ENCODE data around the gene TK1. TPM values are rescaled to one million over a fixed set of nuclear protein-coding genes. Genes with fewer than 3 reads are reported as not detected.

Gene TK1
- total RNA-seq, 1 donor = 87.2 TPM

Small RNAs within 50 kb of the gene (small RNA-seq; reads per million reads assigned to genes)
- gene AC087645.1 = not detected

Other genes with a start within 250 kb of the TK1 start
- 4.3 and 6.8 TPM in 2 replicates for gene TNRC6C, start 228.3 kb downstream of the TK1 start, total RNA-seq
- 4.2 and 5.2 TPM in 2 replicates for gene TMC6, start 58.3 kb downstream of the TK1 start, total RNA-seq
- gene TMC8, start 56.3 kb downstream of the TK1 start, total RNA-seq = not detected in 2 replicates
- gene C17orf99, start 40.7 kb downstream of the TK1 start, total RNA-seq = not detected in 2 replicates
- gene SYNGR2, start 18.5 kb downstream of the TK1 start, total RNA-seq = 10.6 and 16.0 TPM in 2 replicates
- gene AFMID, start 310 bp upstream of the TK1 start, total RNA-seq = 19.0 and 21.6 TPM in 2 replicates
- gene BIRC5, start 27.2 kb upstream of the TK1 start, total RNA-seq = 39.0 and 50.1 TPM in 2 replicates
- not detected in 2 replicates for gene TMEM235, start 44.6 kb upstream of the TK1 start, total RNA-seq
- 59.6 and 70.0 TPM in 2 replicates for gene SOCS3, start 173.0 kb upstream of the TK1 start, total RNA-seq
- 30.9 and 35.4 TPM in 2 replicates for gene PGS1, start 191.6 kb upstream of the TK1 start, total RNA-seq